Activated CD4-positive, alpha-beta T cell treated with anti-CD3 and anti-CD28 coated beads for 4 hours (primary cell): ENCODE measurements around the gene MTHFD1.
"Not testable (repeated sequence)": the region's sequence is repeated elsewhere in the genome, so short reads cannot be mapped to it uniquely, and the experiment has no call there.

Experiments used
- DNase-seq, 2 donors: peaks; one replicate each; pipeline ENCODE4 v3.0.0-alpha.2; 2020

MTHFD1 gene

GRCh38 chr14:64387782-64388532 lies at the start of gene MTHFD1:
Gene MTHFD1 (plus strand): TSS chr14:64388353. CDS start chr14:64388428, 75 bp downstream.
- peak; percentile 95 to 99 for DNase-seq

DNA sequence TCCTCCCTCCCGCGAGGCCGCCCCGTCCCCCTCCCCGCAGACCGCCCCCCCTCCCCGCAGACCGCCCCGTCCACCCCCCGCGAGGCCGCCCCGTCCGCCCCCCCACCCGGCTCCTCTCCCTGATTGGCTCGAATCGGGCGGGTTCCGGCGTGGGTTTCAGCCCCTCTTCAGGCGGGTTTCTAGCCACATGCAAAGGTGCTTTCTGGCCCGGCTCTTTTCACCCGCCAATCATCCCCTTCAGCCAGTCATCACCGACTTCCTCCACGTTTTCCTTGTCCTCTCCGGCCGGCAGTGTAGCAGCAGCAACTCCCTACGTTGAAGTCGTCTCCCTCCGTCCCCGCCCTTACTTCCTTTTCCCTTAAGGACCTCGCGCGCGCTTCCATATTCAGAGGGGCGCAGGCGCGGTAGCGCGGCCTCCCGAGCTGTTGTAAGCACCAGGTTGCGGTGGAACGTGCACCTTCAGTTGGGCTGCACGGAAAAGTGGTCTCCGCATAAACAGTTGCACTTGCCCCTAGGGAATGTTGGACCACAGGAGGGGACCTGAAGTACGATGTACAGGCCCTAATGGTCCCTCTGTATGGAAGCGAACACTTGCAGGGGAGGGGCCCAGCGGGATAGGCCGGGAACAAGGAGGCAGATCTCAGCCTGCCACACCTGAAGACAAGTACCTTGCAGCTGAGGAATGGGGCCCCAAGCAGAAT lies 49.4 kb upstream of the MTHFD1 start:
- peak; percentile 83 to 84 for DNase-seq

DNA sequence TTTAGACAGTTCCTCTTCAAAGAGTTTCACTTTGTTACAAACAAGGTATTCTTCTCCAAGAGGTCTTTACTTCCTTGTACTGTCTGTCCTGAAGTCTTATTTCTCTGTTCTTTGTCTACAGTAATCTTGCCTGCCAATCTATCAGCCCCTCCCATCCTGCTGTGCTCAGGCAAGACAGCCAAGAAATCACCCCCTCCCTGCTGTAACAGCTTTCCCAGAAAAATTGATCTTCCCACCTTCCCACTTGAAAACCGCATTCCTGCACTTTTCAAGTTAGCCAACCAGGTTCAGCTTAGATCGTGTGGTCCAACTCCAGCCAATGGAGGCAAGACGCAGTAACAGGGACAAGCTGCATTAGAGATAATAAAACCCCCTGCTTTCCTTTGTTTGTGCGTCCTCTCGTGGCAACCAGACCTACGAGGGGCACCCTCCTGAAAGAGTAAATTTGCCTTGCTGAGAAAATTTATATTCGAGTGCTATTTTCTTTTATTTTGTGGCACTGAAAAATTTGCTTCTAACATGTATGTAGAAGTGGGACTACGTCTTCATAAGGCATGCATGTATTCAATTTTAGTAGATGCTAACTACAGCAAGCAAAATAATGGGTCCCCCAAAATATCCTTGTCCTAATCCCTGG lies 47.5 kb upstream of the MTHFD1 start:
- DNase-seq = no peak

DNA sequence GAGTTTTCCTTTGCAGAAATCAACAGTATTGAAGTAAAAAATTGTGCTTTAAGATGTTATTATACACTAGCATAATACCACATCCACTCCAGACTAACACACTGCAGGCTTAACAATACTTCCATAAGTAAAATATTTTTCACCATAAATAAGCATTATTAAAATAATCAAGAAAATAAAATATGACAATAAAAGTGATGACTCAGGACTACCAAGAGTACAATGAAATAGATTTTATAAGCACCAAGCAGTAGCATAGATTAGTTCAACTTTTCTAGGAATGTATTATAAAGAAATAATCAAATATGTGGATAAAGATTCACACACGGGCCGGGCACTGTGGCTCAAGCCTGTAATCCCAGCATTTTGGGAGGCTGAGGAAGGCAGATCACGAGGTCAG lies 40.4 kb upstream of the MTHFD1 start:
- no peak for DNase-seq

DNA sequence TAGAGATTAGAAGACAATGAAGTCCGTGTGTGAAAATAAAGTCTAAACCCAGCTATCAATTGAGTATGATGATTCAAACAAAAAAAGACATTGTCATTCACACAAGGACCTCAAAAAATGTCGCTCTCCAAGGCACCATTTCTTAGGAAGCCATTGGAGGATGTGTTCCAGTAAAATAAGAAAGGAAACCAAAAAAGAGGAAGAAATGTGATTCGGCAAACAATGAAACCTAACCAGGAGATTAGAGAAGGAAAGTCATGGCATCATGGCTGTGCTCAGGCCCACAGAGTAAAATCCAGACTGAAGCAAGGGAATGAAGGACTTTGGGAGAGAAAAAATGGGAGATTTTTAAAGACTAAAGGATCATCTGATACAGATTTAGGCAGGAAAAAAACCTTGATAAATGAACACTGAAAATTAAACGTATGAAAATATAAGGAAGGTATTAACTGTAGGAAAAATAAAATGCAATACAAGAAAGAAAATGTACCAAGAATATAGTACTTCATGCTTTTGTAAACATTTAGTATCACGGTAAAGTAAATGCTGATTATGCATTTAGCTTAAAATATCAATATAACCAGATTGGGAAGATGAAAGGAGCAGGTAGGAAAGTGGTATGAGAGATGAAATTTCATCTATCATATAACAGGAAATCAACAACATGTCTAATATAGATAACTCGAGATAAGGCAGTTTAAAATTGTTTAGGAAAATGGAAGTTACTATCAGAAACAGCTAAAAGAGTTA lies 38.2 kb upstream of the MTHFD1 start:
- no peak for DNase-seq

- DNase-seq = no peak
Observed at GRCh38 chr14:64363265-64363846, 24.8 kb upstream of the MTHFD1 start.

- DNase-seq = no peak
Observed at GRCh38 chr14:64364907-64365306, 23.2 kb upstream of the MTHFD1 start.

DNA sequence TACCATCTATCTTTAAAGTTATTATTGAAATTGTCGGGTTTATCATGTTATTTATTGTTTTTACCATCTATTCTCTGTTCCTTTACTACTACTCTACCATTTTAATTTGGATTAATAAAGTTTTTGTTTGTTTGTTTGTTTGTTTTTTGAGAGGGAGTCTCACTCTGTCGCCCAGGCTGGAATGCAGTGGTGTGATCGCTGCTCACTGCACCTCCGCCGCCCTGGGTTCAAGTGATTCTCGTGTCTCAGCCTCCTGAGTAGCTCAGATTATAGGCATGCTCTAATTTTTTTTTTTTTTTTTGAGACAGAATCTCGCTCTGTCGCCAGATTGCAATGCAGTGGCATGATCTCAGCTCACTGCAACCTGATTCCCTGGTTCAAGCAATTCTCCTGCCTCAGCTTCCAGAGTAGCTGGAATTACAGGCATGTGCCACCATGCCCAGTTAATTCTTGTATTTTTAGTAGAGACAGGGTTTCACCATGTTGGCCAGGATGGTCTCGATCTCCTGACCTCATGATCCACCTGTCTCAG lies 22.7 kb upstream of the MTHFD1 start:
- not testable (repeated sequence) for DNase-seq

DNA sequence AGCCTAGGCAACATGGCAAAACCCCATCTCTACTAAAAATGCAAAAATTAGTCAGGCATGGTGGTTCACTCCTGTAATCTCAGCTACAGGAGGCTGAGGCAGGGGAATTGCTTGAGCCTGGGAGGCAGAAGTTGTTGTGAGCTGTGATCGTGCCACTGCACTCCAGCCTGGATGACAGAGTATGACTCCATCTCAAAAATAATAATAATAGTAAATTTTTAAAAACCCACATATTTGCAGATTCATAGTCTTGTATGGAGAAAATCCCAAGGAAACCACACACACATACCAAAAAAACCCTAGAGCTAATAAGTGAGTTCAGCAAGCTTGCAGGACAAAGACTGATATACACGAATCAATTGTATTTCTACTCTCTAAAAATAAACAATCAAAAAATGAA lies 19.0 kb upstream of the MTHFD1 start:
- DNase-seq = no peak

DNA sequence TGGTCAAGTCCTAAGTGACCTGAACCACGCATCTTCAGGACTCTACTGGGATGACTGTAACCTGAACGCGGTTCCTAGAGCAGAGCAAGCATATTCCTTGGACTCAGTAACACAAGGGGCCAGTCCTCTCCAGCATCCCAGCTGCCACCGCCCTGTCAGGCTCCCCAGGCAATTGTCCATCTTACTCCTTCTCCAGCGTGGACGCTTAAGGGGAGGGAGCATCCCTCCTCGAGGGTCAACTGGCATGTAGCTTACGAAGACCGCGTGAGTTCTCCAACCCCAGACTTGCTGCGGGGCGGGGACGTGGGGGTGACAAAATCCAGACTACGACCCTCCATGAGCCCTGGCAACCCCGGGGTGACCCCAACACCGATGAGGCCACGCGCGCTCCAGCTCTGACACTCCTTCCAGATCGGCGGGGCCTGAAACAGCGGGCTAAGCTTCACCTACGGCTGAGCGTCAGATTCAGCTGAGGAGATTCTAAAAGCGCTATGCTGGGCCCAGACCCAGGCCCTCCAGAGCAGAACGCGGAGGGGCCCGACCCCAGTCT lies 846 bp upstream of the MTHFD1 start:
- DNase-seq = no peak

DNA sequence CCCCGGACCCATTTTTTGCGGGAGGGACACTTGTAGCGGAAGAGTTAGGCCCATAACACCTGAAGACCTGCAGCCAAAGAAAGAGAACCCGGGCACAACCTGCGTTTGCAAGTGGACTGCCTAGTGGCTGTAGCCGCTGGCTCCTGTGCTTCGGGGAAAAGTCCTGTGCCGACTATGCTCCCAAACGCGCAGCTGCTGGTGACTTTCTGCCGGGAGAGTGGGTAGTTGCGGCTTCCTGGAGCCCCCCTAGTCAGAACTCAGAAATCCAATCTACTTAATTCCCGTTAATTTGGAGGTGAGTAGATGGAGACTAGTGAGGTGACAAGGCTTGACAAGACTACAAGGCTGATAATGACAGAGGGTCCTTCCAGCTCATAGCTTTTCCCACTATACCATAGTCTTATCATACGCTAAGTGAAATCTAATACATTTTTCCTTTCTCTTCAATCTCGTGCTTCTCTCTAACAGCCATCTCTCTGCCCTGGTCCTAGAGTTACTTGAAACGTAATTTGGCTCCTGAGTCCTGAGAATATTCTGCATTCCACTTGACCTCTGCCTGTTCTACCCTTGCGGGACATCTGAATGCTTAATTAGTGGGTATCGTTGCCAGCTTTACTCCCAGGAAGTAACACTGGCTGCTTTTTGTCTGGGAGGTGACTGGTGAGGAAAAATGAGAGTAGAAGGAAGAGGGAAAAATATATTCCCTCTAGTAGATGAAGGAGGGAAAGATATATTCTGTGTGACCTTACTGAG lies 556 bp downstream of the MTHFD1 start:
- no peak for DNase-seq

DNA sequence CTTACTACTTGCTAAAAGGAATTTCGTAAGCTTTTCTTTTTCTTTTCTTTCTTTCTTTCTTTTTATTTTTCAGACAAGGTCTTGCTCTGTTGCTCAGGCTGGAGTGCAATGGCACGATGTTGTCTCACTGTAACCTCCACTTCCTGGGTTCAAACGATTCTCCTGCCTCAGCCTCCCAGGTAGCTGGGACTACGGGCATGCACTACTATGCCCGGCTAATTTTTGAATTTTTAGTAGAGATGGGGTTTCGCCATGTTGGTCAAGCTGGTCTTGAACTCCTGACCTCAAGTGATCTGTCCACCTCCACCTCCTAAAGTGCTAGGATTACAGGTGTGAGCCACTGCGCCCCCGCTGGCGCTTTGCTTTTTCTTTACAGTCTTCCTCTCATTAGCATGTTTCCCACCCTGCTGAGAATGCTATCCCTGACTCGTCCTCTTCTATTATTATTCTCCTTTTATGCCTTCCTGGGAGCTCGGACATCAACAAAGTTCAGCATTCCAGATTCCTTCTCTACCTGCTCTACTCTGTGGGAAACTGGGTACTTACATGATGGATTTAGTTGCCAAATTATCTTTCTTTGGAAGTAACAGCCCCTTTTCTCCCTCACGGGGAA lies 3.1 kb downstream of the MTHFD1 start:
- DNase-seq = no peak

DNA sequence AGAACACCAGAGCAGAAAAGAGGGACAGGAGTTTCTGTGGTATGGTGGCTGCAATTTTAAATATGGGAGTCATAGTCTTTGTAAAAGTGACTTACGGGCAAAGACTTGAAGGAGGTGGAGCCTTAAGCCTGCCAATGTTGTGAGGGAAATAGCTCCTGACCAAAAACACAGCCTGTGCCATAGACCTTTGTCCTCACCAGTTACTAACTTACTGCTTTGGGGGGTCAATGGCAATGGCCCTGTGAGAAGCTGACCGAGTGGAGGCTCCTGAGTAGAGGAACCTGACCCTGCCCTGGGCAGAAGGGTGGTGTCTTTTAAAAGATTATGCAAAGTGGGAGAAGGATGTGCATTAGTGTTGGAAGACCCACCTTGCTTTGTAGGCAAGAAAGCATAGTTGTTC lies 3.8 kb downstream of the MTHFD1 start:
- DNase-seq = no peak

DNA sequence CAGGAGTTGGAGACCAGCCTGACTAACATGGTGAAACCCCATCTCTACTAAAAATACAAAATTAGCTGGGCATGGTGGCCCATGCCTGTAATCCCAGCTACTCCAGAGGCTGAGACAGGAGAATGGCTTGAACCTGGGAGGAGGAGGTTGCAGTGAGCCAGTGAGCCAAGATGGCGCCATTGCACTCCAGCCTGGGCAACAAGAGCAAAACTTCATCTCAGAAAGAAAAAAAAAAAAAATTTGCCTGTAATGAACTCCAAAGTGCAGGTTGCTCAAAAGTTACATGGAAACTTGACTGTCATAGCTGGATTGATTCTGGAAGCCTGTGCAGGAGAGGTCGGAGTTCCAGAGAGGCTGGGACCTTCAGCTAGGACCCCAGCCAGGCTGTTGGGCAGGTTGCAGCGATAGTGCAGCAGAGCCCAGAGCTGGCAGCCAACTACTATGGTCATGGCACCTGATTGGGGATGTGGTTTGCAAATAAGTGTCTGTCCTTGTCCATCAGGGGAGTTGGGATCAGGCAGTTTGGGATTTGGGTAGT lies 5.1 kb downstream of the MTHFD1 start:
- not testable (repeated sequence) for DNase-seq

- DNase-seq = no peak
Observed at GRCh38 chr14:64394423-64394822, 6.3 kb downstream of the MTHFD1 start.

DNA sequence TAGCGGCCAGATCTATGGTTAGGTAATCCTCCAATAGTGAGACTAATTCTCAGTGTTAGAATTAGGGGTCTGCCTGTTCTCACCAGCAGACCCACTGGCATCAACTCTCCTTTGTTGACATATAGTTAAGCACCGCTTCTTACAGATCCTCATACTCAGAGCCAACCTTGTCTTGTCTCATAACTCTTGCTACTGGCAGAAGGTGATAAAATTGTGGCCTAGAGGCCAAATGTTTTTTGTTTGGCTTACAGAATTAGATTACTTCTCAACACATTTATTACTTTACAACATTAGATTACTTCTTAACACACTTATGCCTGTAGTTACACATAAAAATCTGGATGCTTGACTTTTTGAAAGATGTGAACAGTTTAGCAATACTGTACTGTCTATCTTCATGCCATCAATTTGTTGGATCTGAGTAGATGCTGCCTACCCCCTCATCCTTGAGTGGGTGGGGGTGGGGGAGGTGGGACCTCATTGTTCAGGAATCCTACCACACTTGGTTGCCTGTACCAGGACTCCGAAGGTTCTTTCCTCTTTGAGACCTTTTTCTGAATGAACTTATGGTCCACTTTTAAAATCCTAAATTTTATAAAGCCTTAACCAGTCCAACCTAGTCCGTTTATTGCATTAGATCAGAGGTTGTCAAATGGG lies 7.0 kb downstream of the MTHFD1 start:
- no peak for DNase-seq

DNA sequence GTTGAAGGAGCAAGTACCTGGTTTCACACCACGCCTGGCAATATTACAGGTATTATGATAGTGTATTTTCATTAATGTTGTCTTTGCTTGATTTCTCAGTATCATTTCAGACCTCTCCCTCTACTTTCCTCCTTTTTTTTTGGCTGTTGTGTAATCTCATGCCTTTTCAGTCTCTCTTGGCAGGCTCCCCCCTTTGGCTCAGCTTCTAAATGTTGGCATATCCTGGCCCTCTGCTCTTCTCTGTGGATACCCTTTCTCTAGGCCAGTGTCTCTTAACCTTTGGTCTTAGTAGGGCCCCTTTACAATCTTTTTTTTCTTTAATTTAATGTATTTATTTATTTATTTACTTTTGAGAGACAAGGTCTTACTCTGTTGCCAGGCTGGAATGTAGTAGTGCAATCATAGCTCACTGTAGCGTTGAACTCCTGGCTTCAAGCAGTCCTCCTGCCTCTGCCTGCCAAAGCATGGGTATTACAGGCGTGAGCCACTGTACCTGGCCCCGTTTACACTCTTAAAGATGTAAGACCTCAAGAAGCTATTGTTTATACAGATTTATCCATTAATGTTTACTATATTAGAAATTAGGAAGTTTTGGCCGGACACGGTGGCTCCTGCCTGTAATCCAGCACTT lies 12.8 kb downstream of the MTHFD1 start:
- no peak for DNase-seq

GRCh38 chr14:64401949-64402348 lies 13.8 kb downstream of the MTHFD1 start:
- DNase-seq = no peak

DNA sequence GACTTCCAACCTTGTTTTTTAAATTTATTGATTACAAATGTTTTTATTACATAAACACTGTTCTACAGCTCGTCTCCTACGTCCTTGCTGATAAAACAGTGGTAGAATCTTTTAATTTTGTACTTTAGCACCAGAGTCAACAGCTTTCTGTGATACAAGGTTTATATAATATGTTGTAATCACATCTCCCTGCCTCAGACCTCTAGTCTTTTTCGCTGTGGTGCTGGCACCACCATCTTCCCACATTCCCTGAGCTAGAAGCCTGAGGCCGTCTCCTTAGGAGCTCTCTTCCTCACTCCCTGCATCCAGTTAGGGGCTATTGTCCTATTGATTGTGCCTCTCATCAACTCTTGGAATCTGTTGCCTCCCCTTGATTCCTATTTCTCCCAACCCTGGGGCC lies 17.1 kb downstream of the MTHFD1 start:
- no peak for DNase-seq

DNA sequence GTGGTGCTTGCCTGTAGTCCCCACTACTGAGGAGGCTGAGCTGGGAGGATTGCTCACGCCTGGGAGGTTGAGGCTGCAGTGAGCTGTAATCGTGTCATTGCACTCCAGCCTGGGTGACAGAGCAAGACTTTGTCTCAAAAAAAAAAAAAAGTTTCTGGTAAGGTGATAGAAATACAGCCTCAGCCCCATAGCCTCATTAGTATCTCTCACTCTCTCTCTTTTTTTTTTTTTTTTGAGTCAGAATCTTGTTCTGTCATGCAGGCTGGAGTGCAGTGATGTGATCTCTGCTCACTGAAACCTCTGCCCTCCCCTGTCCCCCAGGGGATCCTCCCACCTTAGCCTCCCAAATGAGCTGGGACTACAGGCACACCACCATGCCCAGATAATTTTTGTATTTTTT lies 19.2 kb downstream of the MTHFD1 start:
- DNase-seq = no peak
